Nucleus accumbens (tissue), 56 donors: ENCODE data around the gene ADAMTS1.

Experiments used
- DNase-seq, 56 donors: peaks; one replicate each; lab custom pipeline; 2025; lab: John Stamatoyannopoulos, UW

Gene ADAMTS1

GRCh38 chr21:26846036-26846931, 1.1 kb upstream of the ADAMTS1 start:
- peak in 54 of 56 donors; percentile 22 to 85 (median 70) for DNase-seq

DNA sequence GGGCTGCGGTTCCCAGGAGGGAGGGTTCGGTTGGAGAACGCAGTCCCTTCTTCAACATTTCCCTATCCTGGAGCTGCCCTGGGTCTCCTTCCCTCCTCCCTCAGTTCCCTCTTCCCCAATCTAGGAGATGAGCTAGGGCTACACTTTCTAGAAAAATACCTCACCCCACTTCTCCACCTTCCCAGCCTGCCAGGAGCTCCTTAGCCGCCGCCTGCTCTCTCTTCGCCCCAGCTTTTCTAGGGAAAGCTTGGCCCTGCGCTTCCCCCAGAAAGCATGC, 488 bp upstream of the ADAMTS1 start:
- peak in 2 of 56 donors; percentile 35 to 76 for DNase-seq

- DNase-seq = peak in 42 of 56 donors; percentile 23 to 76 (median 50)
These were observed 747 bp downstream of the ADAMTS1 start for GRCh38 chr21:26844258-26845065.

GRCh38 chr21:26843933-26844257, 1.3 kb downstream of the ADAMTS1 start:
- no peak for DNase-seq

DNA sequence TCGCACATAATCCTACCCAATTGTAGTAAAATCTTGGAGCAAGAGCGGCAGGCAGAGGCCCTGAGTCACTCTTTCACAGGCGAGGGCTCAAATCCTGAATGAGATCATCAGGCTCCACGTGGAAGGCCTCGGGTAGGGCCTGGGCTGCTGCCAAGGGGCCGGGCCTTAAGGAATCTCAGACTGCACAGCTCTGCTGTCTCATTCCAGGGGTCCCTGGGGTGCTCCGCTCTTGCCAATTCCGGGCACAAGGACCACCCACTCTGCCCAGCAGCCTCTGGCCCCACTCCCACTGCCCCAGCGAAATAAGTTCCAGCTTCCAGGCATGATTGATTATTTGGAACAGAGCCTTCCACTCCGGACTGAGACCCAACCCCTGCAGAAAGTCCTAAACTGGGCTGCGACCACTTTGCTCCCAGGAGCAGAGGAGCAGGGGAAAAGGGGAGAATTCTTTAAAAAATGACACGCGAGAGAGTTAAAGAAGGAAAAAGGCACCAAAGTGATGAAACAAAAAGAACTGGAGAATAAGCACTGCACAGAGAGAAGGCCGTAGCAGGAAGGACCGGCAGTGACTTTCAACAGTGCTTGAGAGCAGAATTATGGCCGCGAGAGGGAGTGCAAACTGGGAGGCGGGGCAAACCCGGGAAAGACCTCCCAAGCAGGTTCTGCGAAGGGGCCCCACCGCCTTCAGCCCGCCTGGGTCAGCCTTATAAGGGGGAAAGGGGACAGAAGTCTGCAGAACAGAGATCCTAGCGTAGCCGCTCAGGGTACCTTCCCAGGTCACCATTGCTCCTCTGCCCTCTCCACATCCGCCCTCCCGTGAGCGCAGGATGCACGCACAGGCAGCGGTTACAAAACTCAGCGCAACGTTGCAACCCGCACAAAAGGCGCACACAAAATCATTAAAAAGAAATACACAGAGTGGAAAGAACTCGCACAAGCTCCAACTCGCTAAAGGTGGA, 2.0 kb downstream of the ADAMTS1 start:
- DNase-seq = peak in 54 of 56 donors; percentile 27 to 90 (median 70)

- no peak for DNase-seq
These were observed 2.9 kb downstream of the ADAMTS1 start for GRCh38 chr21:26842300-26842699.

DNA sequence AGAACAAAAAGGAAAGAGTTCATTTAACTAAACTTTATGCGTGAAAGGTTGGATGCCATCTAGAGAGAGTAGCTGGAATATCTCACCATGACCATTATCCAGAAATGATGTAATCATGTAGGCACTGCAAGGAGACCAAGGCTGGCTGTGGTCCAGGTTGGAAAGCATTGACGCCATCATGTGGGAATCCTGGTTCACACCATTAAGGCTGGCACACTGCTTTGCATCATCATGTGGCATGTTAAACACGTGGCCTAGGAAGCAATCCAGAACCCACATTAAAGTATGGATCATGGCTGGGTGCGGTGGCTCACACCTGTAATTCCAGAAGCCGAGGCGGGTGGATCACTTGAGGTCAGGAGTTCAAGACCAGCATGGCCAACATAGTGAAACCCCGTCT, 4.3 kb downstream of the ADAMTS1 start:
- peak in 8 of 56 donors; percentile 3 to 73 (median 24) for DNase-seq

DNA sequence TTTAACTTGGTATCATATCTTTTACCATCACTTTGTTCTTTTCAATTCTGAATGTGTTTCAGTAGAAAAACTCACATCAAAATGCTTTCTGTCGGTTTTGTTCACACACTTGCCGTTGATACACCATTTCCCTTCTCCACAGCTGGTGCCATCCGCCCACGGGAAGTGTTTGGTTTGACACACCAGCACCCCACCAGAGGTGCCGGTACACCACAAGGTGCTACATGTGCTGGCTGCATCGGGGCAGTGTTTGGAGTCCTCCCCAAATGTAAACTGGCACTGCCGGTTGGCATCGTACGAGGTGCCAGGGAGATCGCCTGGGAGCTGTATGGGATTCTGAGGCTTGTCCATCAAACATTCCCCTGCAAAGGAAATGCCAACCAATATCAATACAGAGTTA, 5.0 kb downstream of the ADAMTS1 start:
- DNase-seq = no peak

GRCh38 chr21:26837539-26837938, 7.7 kb downstream of the ADAMTS1 start:
- DNase-seq = no peak

- no peak for DNase-seq
These were observed 8.7 kb downstream of the ADAMTS1 start for GRCh38 chr21:26836528-26836927.

GRCh38 chr21:26835714-26836265, 9.4 kb downstream of the ADAMTS1 start:
- no peak for DNase-seq

GRCh38 chr21:26835027-26835713, 10.0 kb downstream of the ADAMTS1 start:
- DNase-seq = no peak

- DNase-seq = no peak
These were observed 10.9 kb downstream of the ADAMTS1 start for GRCh38 chr21:26834181-26834905.

DNA sequence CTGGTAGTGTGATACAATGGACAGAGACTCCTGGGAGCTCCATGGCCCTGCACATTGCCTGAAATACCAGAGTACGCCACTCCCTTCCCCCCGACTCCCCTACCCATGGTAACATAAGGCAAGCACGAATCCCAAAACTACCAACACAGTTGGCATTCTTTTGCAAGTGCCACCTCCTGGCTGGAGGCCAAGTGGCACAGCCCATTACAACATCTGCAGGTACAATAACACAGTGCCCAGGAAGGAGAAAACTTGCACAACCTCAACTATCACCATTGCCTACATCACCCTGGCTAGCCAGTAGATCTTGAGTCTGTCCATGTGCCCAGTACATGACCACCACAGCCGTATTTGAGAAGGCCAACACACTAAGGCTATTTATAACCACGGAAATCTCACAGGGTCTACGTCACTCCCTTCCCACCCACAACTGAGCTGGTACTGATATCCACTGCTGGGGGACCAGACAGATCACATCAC, 11.7 kb downstream of the ADAMTS1 start:
- no peak for DNase-seq

DNA sequence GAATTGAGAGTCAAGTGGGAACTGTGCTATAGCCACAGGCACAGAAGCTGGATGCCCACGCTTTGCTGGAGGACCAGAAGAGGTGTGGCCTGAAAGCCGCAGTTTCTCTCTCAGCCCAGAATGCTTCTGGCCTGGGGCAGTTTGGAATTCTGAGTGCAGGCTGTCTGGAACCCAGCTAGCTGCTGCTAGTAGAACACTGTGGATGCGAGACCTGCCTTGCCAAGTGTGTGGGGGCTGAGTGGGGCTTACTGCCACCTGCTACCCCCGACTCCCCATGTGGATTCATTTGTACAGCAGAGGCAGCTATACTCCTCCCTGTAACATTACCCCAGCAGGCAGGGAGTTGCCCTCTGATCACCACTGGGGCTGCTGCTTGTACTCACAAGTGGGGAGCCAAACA, 12.2 kb downstream of the ADAMTS1 start:
- DNase-seq = no peak

GRCh38 chr21:26832546-26832945, 12.7 kb downstream of the ADAMTS1 start:
- no peak for DNase-seq

- DNase-seq = no peak
These were observed 18.4 kb downstream of the ADAMTS1 start for GRCh38 chr21:26826801-26827200.

DNA sequence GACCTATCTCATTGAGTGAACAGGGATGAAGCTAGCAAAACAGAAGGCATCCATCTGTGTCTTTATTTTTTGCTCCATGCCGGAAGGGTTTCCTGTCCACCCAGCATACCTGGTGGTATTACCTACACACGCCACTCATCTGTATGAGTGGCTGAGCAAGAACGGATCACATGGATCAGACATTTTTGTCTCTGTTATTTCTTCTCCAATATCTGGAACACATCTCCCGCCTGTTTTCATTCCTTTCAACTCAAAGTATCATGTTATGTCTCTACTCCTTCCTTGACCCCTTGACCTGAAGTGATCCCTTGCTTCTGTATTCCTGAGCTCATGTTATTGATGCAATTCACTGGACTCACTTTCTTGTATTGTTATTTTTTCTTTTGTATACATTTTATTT, 24.7 kb downstream of the ADAMTS1 start:
- DNase-seq = no peak

- DNase-seq = no peak
These were observed 25.4 kb downstream of the ADAMTS1 start for GRCh38 chr21:26819740-26820324.
